ENCODE data around the gene JMJD4.

- TF ChIP-seq ZNF23 (CRISPR knock-in tag; IDR thresholded peaks at IDR 0.05), result no peak
- no peak for TF ChIP-seq SIN3A (IDR thresholded peaks at IDR 0.05; ENCODE audit: borderline replicate concordance in 2 of 2, control insufficient read depth in 1 of 2, low read depth in 2 of 2, low read length in 2 of 2)
- TF ChIP-seq CTCF (IDR thresholded peaks at IDR 0.05 in 2 of 3, conservative IDR thresholded peaks at IDR 0.05 in 1 of 3; ENCODE audit: insufficient read depth in 2 of 3, low read depth in 1 of 3, low read length in 3 of 3), result no peak
- no peak for TF ChIP-seq TAF1 (IDR thresholded peaks at IDR 0.05; ENCODE audit: control insufficient read depth, extremely low read depth, insufficient read depth, low read length, severe bottlenecking)
- TF ChIP-seq NFE2 (IDR thresholded peaks at IDR 0.05; ENCODE audit: low read depth), result no peak
- no peak for TF ChIP-seq CREB3L1 (IDR thresholded peaks at IDR 0.05; ENCODE audit: borderline replicate concordance, low read depth)
- TF ChIP-seq HNRNPUL1 (IDR thresholded peaks at IDR 0.05; ENCODE audit: low read length), result no peak
- TF ChIP-seq ZNF146 (CRISPR knock-in tag; IDR thresholded peaks at IDR 0.05; ENCODE audit: unreplicated experiment), result no peak
- TF ChIP-seq HNRNPK (IDR thresholded peaks at IDR 0.05; ENCODE audit: low read depth, low read length, poor library complexity, severe bottlenecking), result no peak
- no peak for TF ChIP-seq NFIC (IDR thresholded peaks at IDR 0.05)
- no peak for TF ChIP-seq ZKSCAN1 (IDR thresholded peaks at IDR 0.05; ENCODE audit: low read depth, low read length)
- TF ChIP-seq MXI1 (IDR thresholded peaks at IDR 0.05; ENCODE audit: low read depth, low read length), result no peak
- no peak for TF ChIP-seq RBM25 (IDR thresholded peaks at IDR 0.05; ENCODE audit: low read depth, low read length, severe bottlenecking)
Measured at GRCh38 chr1:227766653-227767277, 31.7 kb upstream of the JMJD4 start.
